GM23338 (cell line): ENCODE data around the gene DUSP8. TPM values are rescaled to one million over a fixed set of nuclear protein-coding genes. Genes with fewer than 3 reads are reported as not detected.

Experiments
- ATAC-seq: fragments of 200-7000 bp; cut with Tn5 transposase; 3 replicates; pipeline ENCODE4 v1.9.1; 2020
- DNase-seq: peaks from one replicate; pipeline ENCODE4 v3.0.0-alpha.2; 2015; ENCODE audit warnings: low spot score
- H2AFZ ChIP-seq: fragments of 200-600 bp; sonication (generic); 2 replicates; pipeline ENCODE4 v1.8.0; 2016; ENCODE audit warnings: antibody characterized with exemption, mild to moderate bottlenecking, moderate library complexity
- H3F3A ChIP-seq: fragments of 200-600 bp; sonication (generic); replicated peaks from 2 replicates; pipeline ENCODE4 v1.8.0; 2017; ENCODE audit warnings: antibody characterized with exemption, mixed run types, low read depth
- H3K27ac ChIP-seq: fragments of 200-600 bp; sonication (generic); 2 replicates; pipeline ENCODE4 v1.6.1; 2016; ENCODE audit warnings: low read depth
- H3K27me3 ChIP-seq: fragments of 200-600 bp; sonication (generic); 2 replicates; pipeline ENCODE4 v1.8.0; 2016; ENCODE audit warnings: mild to moderate bottlenecking, mixed run types, moderate library complexity; ENCODE audit not compliant: insufficient read depth
- H3K36me3 ChIP-seq: fragments of 200-600 bp; sonication (generic); 2 replicates; pipeline ENCODE4 v1.8.0; 2016; ENCODE audit warnings: mild to moderate bottlenecking; ENCODE audit not compliant: insufficient read depth
- H3K4me1 ChIP-seq: fragments of 200-600 bp; sonication (generic); 2 replicates; pipeline ENCODE4 v1.8.0; 2016; ENCODE audit warnings: mild to moderate bottlenecking, moderate library complexity; ENCODE audit not compliant: insufficient read depth
- H3K4me2 ChIP-seq: fragments of 200-600 bp; sonication (generic); 2 replicates; pipeline ENCODE4 v1.7.1; 2017; ENCODE audit warnings: mixed run types
- H3K4me3 ChIP-seq: fragments of 200-600 bp; sonication (generic); 2 replicates; pipeline ENCODE4 v1.6.1; 2016; ENCODE audit warnings: mixed run types
- H3K79me2 ChIP-seq: fragments of 200-600 bp; sonication (generic); replicated peaks from 2 replicates; pipeline ENCODE4 v1.8.0; 2017; ENCODE audit warnings: mild to moderate bottlenecking; ENCODE audit not compliant: insufficient read depth
- H3K9me2 ChIP-seq: fragments of 200-600 bp; sonication (generic); 2 replicates; pipeline ENCODE4 v1.8.0; 2017; ENCODE audit not compliant: insufficient read depth
- H4K20me1 ChIP-seq: fragments of 200-600 bp; sonication (generic); replicated peaks from 2 replicates; pipeline ENCODE4 v1.8.0; 2017; ENCODE audit warnings: mild to moderate bottlenecking; ENCODE audit not compliant: insufficient read depth
- H3K27ac Mint-ChIP-seq: 2 replicates; pipeline ENCODE4 v1.8.0; 2020; ENCODE audit warnings: inconsistent platforms, mild to moderate bottlenecking, moderate library complexity, mixed read lengths
- H3K27me3 Mint-ChIP-seq: 3 replicates; pipeline ENCODE4 v1.8.0; 2022; ENCODE audit warnings: low read depth, mild to moderate bottlenecking, moderate library complexity, mixed read lengths, inconsistent platforms; ENCODE audit not compliant: insufficient read depth, poor library complexity
- H3K36me3 Mint-ChIP-seq: 3 replicates; pipeline ENCODE4 v1.8.0; 2021; ENCODE audit warnings: low read depth, mild to moderate bottlenecking, inconsistent platforms, moderate library complexity, mixed read lengths
- H3K4me1 Mint-ChIP-seq: 3 replicates; pipeline ENCODE4 v1.8.0; 2020; ENCODE audit warnings: mild to moderate bottlenecking, inconsistent platforms, mixed read lengths
- H3K4me3 Mint-ChIP-seq: 3 replicates; pipeline ENCODE4 v1.8.0; 2021; ENCODE audit warnings: moderate library complexity, mild to moderate bottlenecking, inconsistent platforms, mixed read lengths
- H3K9me3 Mint-ChIP-seq: 3 replicates; pipeline ENCODE4 v1.8.0; 2020; ENCODE audit warnings: moderate library complexity, mild to moderate bottlenecking, inconsistent platforms, mixed read lengths
- EZH2 ChIP-seq: fragments of 200-600 bp; sonication (generic); IDR thresholded peaks from one replicate; pipeline ENCODE4 v1.8.0; 2017; ENCODE audit warnings: antibody characterized with exemption, mild to moderate bottlenecking, low read depth; ENCODE audit not compliant: unreplicated experiment
- EZH2phosphoT487 ChIP-seq: fragments of 200-600 bp; sonication (generic); IDR thresholded peaks from one replicate; pipeline ENCODE4 v1.8.1; 2018; ENCODE audit warnings: antibody characterized with exemption; ENCODE audit not compliant: unreplicated experiment
- JUNB ChIP-seq: IDR thresholded peaks from one replicate; pipeline ENCODE4 v1.6.1; 2016; ENCODE audit warnings: antibody characterized with exemption; ENCODE audit not compliant: unreplicated experiment
- NANOG ChIP-seq: IDR thresholded peaks from 2 replicates; pipeline ENCODE4 v1.6.1; 2016; ENCODE audit warnings: antibody characterized with exemption, borderline replicate concordance
- POLR2AphosphoS5 ChIP-seq: IDR thresholded peaks from 2 replicates; pipeline ENCODE4 v1.6.1; 2016; ENCODE audit warnings: antibody characterized with exemption, low read depth
- STAT1 ChIP-seq: IDR thresholded peaks from one replicate; pipeline ENCODE4 v1.6.1; 2016; ENCODE audit warnings: antibody characterized with exemption; ENCODE audit not compliant: unreplicated experiment
- ZNF331 ChIP-seq: fragments of 250-450 bp; sonication (Bioruptor Pico); IDR thresholded peaks from 2 replicates; pipeline ENCODE4 v1.5.0; 2020; ENCODE audit warnings: low read depth, mild to moderate bottlenecking, moderate library complexity
- polyA plus RNA-seq: library from polyadenylated mRNA; unstranded; fragments of >200 nt; fragmentation: Nextera tagmentation; extraction: Ambion mirVana; gene quantifications from 2 replicates; pipeline ENCODE4 v1.2.1, GENCODE V29; 2016
- total RNA-seq: library from RNA; depleted of rRNA; stranded (reverse); fragments of >200 nt; shearing (Covaris generic); gene quantifications from 2 replicates; pipeline ENCODE4 v1.2.3, GENCODE V29; 2014
- TF ChIP-seq, protein P1 (sequence below): IDR thresholded peaks from one replicate; pipeline ENCODE4 v1.6.1; 2018; ENCODE audit warnings: antibody characterized with exemption; ENCODE audit not compliant: unreplicated experiment
- TF ChIP-seq, protein P2 (sequence below): IDR thresholded peaks from 2 replicates; pipeline ENCODE4 v1.6.1; 2016; ENCODE audit warnings: antibody characterized with exemption
- TF ChIP-seq, protein P3 (sequence below): fragments of 250-450 bp; sonication (Bioruptor Pico); IDR thresholded peaks from 2 replicates; pipeline ENCODE4 v1.5.0; 2020; ENCODE audit warnings: mild to moderate bottlenecking, moderate library complexity

Gene DUSP8
- total and polyA plus RNA-seq, 2 experiments from 2014 or later, result 1.1 TPM

DNA sequence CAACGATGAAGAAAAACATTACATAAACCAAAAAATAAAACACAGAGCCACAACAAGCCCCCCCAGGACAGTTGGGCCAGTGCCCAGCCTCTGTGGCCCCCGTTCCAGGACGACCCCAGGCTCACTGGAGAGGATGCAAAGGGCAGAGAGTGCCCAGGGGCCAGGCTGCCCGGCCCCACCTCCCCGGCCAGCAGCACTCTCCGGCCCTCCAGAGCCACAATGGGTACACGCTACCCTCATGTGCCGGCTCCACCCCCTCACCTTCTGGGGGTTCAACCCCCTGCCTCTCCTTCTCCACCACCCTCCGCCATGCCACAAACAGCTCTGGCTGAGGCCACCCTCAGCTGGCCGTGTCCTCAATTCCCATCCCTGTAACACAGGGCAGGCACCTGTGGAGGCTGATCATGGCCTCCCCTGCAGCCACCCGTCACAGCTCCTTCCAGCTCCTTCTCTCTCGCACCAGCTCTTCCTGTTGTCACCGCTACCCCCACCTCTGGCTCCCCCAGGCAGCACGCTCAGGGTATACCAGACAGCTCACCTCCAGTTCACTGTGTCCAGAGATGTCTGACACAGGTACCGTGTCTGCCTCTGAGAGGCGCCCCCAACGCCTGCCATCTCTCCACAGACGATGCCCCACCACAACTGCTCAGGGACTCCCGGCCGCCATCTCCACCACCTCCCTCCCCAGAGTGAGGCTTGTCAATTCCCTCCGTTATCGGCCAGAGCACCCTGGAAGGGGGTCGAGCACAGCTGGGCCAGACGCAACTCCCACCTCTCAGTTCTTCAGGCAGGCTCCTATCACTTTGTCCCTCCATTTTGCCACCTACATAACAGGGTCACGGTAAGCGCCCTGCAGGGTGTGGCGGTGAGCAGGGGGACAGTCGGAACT, 54.7 kb downstream of the DUSP8 start (continued):
- TF ChIP-seq, protein P1, sequence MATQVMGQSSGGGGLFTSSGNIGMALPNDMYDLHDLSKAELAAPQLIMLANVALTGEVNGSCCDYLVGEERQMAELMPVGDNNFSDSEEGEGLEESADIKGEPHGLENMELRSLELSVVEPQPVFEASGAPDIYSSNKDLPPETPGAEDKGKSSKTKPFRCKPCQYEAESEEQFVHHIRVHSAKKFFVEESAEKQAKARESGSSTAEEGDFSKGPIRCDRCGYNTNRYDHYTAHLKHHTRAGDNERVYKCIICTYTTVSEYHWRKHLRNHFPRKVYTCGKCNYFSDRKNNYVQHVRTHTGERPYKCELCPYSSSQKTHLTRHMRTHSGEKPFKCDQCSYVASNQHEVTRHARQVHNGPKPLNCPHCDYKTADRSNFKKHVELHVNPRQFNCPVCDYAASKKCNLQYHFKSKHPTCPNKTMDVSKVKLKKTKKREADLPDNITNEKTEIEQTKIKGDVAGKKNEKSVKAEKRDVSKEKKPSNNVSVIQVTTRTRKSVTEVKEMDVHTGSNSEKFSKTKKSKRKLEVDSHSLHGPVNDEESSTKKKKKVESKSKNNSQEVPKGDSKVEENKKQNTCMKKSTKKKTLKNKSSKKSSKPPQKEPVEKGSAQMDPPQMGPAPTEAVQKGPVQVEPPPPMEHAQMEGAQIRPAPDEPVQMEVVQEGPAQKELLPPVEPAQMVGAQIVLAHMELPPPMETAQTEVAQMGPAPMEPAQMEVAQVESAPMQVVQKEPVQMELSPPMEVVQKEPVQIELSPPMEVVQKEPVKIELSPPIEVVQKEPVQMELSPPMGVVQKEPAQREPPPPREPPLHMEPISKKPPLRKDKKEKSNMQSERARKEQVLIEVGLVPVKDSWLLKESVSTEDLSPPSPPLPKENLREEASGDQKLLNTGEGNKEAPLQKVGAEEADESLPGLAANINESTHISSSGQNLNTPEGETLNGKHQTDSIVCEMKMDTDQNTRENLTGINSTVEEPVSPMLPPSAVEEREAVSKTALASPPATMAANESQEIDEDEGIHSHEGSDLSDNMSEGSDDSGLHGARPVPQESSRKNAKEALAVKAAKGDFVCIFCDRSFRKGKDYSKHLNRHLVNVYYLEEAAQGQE, result no peak
- TF ChIP-seq EZH2 (no peak), JUNB (no peak)
- TF ChIP-seq, protein P2, sequence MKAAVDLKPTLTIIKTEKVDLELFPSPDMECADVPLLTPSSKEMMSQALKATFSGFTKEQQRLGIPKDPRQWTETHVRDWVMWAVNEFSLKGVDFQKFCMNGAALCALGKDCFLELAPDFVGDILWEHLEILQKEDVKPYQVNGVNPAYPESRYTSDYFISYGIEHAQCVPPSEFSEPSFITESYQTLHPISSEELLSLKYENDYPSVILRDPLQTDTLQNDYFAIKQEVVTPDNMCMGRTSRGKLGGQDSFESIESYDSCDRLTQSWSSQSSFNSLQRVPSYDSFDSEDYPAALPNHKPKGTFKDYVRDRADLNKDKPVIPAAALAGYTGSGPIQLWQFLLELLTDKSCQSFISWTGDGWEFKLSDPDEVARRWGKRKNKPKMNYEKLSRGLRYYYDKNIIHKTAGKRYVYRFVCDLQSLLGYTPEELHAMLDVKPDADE, result no peak

DNA sequence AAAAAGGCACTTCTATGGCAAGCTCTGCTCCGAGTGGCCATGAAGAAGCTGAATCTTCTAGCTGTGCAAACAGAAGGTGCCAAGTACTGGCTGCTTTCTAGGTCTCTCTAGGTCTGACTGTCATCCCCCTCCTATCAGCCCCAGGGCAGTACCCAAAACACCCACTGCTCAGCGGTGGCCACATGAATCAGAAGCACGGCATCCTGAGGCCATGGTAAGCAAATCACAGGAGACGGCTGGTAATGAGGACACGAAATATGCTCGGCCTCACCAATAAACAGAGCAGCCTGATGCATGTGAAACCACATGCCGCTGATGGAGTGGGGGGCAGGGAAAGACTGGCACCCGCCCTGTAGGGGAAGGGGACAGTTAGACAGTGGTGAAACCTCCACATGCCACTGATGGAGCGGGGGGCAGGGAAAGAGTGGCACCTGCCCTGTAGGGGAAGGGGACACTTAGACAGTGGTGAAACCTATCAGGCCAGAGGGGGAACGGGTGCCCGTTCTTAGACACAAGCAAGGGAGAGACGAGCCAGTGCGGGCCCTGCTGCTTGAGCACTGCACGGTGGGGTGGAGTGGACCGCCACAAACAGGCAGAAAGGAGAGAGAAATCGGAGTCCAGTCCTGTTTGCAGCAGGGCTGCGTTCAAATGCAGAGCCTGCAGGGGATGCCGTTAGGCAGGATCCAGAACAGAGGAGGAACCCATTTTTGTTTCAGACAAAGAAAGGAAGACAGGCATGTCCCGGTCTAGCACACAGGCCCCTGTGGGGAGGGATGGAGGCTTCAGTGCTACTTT, 55.6 kb downstream of the DUSP8 start:
- no peak overlapping the region for H3K4me2 ChIP-seq
- Mint-ChIP-seq H3K4me1 (peaks cover 36% of the 10 kb centered on the region), H3K36me3 (no peaks in the 10 kb centered on the region), H3K9me3 (no peaks in the 10 kb centered on the region; the same call in 2 of the 3 replicates), H3K27ac (no peak overlapping the region), H3K4me3 (no peak overlapping the region), H3K27me3 (peaks cover 19% of the 10 kb centered on the region)
- no peak overlapping the region for H3K27ac ChIP-seq
- DNase-seq, result no peak
- no peaks in the 10 kb centered on the region for H3K9me2 ChIP-seq
- peaks cover 5% of the 10 kb centered on the region; the same call in 1 of the 2 replicates for H3F3A ChIP-seq
- H4K20me1 ChIP-seq, result peaks cover 5% of the 10 kb centered on the region; the same call in 1 of the 2 replicates
- peaks cover 7% of the 10 kb centered on the region; the same call in 1 of the 2 replicates for H3K4me1 ChIP-seq
- ATAC-seq, result no peak
- H3K27me3 ChIP-seq, result no peaks in the 10 kb centered on the region
- no peak overlapping the region for H3K4me3 ChIP-seq
- H3K79me2 ChIP-seq, result peaks cover 33% of the 10 kb centered on the region
- no peak overlapping the region for H2AFZ ChIP-seq
- no peaks in the 10 kb centered on the region for H3K36me3 ChIP-seq
- TF ChIP-seq EZH2phosphoT487, result no peak
- TF ChIP-seq POLR2AphosphoS5, result no peak
- TF ChIP-seq EZH2, result no peak
- no peak for TF ChIP-seq STAT1
- TF ChIP-seq, protein P3, sequence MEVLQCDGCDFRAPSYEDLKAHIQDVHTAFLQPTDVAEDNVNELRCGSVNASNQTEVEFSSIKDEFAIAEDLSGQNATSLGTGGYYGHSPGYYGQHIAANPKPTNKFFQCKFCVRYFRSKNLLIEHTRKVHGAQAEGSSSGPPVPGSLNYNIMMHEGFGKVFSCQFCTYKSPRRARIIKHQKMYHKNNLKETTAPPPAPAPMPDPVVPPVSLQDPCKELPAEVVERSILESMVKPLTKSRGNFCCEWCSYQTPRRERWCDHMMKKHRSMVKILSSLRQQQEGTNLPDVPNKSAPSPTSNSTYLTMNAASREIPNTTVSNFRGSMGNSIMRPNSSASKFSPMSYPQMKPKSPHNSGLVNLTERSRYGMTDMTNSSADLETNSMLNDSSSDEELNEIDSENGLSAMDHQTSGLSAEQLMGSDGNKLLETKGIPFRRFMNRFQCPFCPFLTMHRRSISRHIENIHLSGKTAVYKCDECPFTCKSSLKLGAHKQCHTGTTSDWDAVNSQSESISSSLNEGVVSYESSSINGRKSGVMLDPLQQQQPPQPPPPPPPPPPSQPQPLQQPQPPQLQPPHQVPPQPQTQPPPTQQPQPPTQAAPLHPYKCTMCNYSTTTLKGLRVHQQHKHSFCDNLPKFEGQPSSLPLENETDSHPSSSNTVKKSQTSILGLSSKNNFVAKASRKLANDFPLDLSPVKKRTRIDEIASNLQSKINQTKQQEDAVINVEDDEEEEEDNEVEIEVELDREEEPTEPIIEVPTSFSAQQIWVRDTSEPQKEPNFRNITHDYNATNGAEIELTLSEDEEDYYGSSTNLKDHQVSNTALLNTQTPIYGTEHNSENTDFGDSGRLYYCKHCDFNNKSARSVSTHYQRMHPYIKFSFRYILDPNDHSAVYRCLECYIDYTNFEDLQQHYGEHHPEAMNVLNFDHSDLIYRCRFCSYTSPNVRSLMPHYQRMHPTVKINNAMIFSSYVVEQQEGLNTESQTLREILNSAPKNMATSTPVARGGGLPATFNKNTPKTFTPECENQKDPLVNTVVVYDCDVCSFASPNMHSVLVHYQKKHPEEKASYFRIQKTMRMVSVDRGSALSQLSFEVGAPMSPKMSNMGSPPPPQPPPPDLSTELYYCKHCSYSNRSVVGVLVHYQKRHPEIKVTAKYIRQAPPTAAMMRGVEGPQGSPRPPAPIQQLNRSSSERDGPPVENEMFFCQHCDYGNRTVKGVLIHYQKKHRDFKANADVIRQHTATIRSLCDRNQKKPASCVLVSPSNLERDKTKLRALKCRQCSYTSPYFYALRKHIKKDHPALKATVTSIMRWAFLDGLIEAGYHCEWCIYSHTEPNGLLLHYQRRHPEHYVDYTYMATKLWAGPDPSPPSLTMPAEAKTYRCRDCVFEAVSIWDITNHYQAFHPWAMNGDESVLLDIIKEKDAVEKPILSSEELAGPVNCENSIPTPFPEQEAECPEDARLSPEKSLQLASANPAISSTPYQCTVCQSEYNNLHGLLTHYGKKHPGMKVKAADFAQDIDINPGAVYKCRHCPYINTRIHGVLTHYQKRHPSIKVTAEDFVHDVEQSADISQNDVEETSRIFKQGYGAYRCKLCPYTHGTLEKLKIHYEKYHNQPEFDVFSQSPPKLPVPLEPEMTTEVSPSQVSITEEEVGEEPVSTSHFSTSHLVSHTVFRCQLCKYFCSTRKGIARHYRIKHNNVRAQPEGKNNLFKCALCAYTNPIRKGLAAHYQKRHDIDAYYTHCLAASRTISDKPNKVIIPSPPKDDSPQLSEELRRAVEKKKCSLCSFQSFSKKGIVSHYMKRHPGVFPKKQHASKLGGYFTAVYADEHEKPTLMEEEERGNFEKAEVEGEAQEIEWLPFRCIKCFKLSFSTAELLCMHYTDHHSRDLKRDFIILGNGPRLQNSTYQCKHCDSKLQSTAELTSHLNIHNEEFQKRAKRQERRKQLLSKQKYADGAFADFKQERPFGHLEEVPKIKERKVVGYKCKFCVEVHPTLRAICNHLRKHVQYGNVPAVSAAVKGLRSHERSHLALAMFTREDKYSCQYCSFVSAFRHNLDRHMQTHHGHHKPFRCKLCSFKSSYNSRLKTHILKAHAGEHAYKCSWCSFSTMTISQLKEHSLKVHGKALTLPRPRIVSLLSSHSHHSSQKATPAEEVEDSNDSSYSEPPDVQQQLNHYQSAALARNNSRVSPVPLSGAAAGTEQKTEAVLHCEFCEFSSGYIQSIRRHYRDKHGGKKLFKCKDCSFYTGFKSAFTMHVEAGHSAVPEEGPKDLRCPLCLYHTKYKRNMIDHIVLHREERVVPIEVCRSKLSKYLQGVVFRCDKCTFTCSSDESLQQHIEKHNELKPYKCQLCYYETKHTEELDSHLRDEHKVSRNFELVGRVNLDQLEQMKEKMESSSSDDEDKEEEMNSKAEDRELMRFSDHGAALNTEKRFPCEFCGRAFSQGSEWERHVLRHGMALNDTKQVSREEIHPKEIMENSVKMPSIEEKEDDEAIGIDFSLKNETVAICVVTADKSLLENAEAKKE (CRISPR knock-in tag), result no peak
- TF ChIP-seq NANOG, result no peak
- TF ChIP-seq JUNB, result no peak
- no peak for TF ChIP-seq ZNF331 (CRISPR knock-in tag)
